ENCODE data around the gene TMTC4.
A peak's percentile ranks its signal among the peaks of the same experiment; 100 is the strongest.
"Not testable (repeated sequence)": the region's sequence is repeated elsewhere in the genome, so short reads cannot be mapped to it uniquely, and the experiment has no call there.

TMTC4 gene

GRCh38 chr13:100588331-100589177 lies 86.0 kb downstream of the TMTC4 start, which contains the start of gene GGACT:
GGACT (minus strand) TSS chr13:100588789; CDS start chr13:100532591, 56,198 bp downstream.
- H3K36me3 ChIP-seq (ENCODE audit: control insufficient read depth, insufficient read depth, low read length), result no peaks in the 10 kb centered on the region
- no peaks in the 10 kb centered on the region for H3K9me3 ChIP-seq (ENCODE audit: control insufficient read depth, insufficient read depth, low read depth, low read length)
- peaks cover 7% of the 10 kb centered on the region for H3K27me3 ChIP-seq (ENCODE audit: control insufficient read depth, insufficient read depth, low read length)
- peak within 1 kb of the TSS; percentile 64 for H3K4me3 ChIP-seq (ENCODE audit: low read depth, low read length)
- no peak within 1 kb of the TSS for H3K27ac ChIP-seq (ENCODE audit: low read depth, low read length)
- 0 out of 2 replicates have a peak, but pooled peaks cover 5% of the 10 kb centered on the region for H3K4me1 ChIP-seq (ENCODE audit: control insufficient read depth, insufficient read depth, low read length)
- H3K9ac ChIP-seq (ENCODE audit: low read length), result peak within 1 kb of the TSS; percentile 87

DNA sequence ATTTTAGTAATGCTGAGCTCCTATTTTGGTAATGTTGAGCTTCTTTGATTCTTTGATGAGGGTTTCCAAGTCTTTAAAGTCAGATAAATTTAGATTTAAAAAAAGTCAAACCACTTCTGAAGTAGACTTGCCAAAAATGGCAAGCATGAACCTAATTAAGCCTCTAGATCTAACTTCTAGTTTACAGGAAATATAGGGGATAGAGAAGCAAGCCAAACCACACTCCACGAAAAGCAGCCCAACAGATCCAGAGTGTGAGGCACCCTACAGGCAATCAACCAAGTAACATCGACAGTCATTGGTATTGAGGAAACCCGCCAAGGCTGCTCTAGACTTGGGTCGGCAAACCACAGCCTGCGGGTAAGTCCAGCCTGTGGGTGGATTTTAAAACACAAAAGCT lies 89.7 kb downstream of the TMTC4 start:
- H3K36me3 ChIP-seq (ENCODE audit: control insufficient read depth, insufficient read depth, low read length), result no peaks in the 10 kb centered on the region
- no peak overlapping the region for H3K4me3 ChIP-seq (ENCODE audit: low read depth, low read length)
- no peak overlapping the region for H3K9ac ChIP-seq (ENCODE audit: low read length)
- peaks cover 12% of the 10 kb centered on the region for H3K9me3 ChIP-seq (ENCODE audit: control insufficient read depth, insufficient read depth, low read depth, low read length)
- no peak overlapping the region for H3K27ac ChIP-seq (ENCODE audit: low read depth, low read length)
- 0 out of 2 replicates have a peak, but pooled peaks cover 5% of the 10 kb centered on the region for H3K4me1 ChIP-seq (ENCODE audit: control insufficient read depth, insufficient read depth, low read length)
- peaks cover 7% of the 10 kb centered on the region for H3K27me3 ChIP-seq (ENCODE audit: control insufficient read depth, insufficient read depth, low read length)

- Histone ChIP-seq H3K27me3 (ENCODE audit: control insufficient read depth, insufficient read depth, low read length) (no peaks in the 10 kb centered on the region), H3K4me3 (ENCODE audit: low read depth, low read length) (no peak overlapping the region), H3K27ac (ENCODE audit: low read depth, low read length) (no peak overlapping the region), H3K36me3 (ENCODE audit: control insufficient read depth, insufficient read depth, low read length) (no peaks in the 10 kb centered on the region), H3K9me3 (ENCODE audit: control insufficient read depth, insufficient read depth, low read depth, low read length) (peaks cover 12% of the 10 kb centered on the region), H3K4me1 (ENCODE audit: control insufficient read depth, insufficient read depth, low read length) (no peaks in the 10 kb centered on the region), H3K9ac (ENCODE audit: low read length) (no peak overlapping the region)
Measured at GRCh38 chr13:100581504-100581903, 93.1 kb downstream of the TMTC4 start.

- H3K36me3 ChIP-seq (ENCODE audit: control insufficient read depth, insufficient read depth, low read length), result no peaks in the 10 kb centered on the region
- H3K9ac ChIP-seq (ENCODE audit: low read length), result no peak overlapping the region
- no peak overlapping the region for H3K27ac ChIP-seq (ENCODE audit: low read depth, low read length)
- no peak overlapping the region for H3K4me3 ChIP-seq (ENCODE audit: low read depth, low read length)
- H3K27me3 ChIP-seq (ENCODE audit: control insufficient read depth, insufficient read depth, low read length), result no peaks in the 10 kb centered on the region
- peaks cover 12% of the 10 kb centered on the region for H3K9me3 ChIP-seq (ENCODE audit: control insufficient read depth, insufficient read depth, low read depth, low read length)
- no peaks in the 10 kb centered on the region for H3K4me1 ChIP-seq (ENCODE audit: control insufficient read depth, insufficient read depth, low read length)
Measured at GRCh38 chr13:100581030-100581429, 93.6 kb downstream of the TMTC4 start.

DNA sequence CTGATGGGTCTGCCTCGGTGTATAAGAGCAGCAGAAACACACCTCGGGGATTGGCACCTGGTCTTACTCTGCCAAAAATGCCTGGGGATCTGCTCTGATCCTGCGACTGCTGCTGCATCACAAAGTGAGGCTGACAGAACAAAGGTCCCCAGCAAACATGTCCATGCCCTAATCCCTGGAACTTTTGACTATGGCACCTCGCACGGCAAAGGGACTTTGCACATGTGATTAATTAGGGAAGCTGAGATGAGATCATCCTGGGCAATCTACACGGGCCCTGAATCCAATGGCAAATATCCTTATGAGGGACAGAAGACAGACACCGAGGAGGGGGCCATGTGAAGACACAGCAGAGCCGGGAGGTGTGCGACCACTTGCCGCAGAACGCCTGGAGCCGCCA lies 94.5 kb downstream of the TMTC4 start:
- no peak overlapping the region for H3K4me3 ChIP-seq (ENCODE audit: low read depth, low read length)
- no peak overlapping the region for H3K9ac ChIP-seq (ENCODE audit: low read length)
- H3K27ac ChIP-seq (ENCODE audit: low read depth, low read length), result no peak overlapping the region
- H3K4me1 ChIP-seq (ENCODE audit: control insufficient read depth, insufficient read depth, low read length), result no peaks in the 10 kb centered on the region
- peaks cover 12% of the 10 kb centered on the region for H3K9me3 ChIP-seq (ENCODE audit: control insufficient read depth, insufficient read depth, low read depth, low read length)
- no peaks in the 10 kb centered on the region for H3K36me3 ChIP-seq (ENCODE audit: control insufficient read depth, insufficient read depth, low read length)
- no peaks in the 10 kb centered on the region for H3K27me3 ChIP-seq (ENCODE audit: control insufficient read depth, insufficient read depth, low read length)

- not testable (repeated sequence) for H3K4me1 ChIP-seq (ENCODE audit: control insufficient read depth, insufficient read depth, low read length); H3K36me3 ChIP-seq (ENCODE audit: control insufficient read depth, insufficient read depth, low read length)
- peaks cover 12% of the 10 kb centered on the region for H3K9me3 ChIP-seq (ENCODE audit: control insufficient read depth, insufficient read depth, low read depth, low read length)
Measured at GRCh38 chr13:100577239-100577638, 97.4 kb downstream of the TMTC4 start.

DNA sequence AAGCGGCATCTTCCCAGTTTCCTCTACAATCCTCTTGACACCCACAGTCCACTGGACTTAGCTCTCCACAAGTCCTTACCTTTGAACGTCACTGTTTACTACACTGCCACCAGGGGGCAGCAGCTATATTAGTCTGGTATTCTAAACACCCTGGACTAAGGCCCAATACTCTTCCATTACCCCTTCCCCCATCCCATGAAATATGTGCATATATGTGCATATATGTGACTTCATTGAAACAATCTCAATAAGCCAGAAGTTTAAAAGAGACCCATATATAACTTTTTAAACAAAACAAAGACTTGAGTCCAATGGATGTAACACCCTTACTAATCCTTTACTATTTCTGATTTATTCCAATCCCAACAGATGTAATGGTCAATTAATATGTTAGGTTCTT lies 101.5 kb downstream of the TMTC4 start:
- Histone ChIP-seq H3K9me3 (ENCODE audit: control insufficient read depth, insufficient read depth, low read depth, low read length) (peaks cover 13% of the 10 kb centered on the region), H3K36me3 (ENCODE audit: control insufficient read depth, insufficient read depth, low read length) (no peaks in the 10 kb centered on the region), H3K4me3 (ENCODE audit: low read depth, low read length) (no peak overlapping the region), H3K9ac (ENCODE audit: low read length) (no peak overlapping the region), H3K27me3 (ENCODE audit: control insufficient read depth, insufficient read depth, low read length) (no peaks in the 10 kb centered on the region), H3K4me1 (ENCODE audit: control insufficient read depth, insufficient read depth, low read length) (no peaks in the 10 kb centered on the region), H3K27ac (ENCODE audit: low read depth, low read length) (no peak overlapping the region)

More at GRCh38 chr13:100577239-100577638, 97.4 kb downstream of the TMTC4 start:
- not testable (repeated sequence) for H3K4me3 ChIP-seq (ENCODE audit: low read depth, low read length); H3K27ac ChIP-seq (ENCODE audit: low read depth, low read length); H3K9ac ChIP-seq (ENCODE audit: low read length); H3K27me3 ChIP-seq (ENCODE audit: control insufficient read depth, insufficient read depth, low read length)

GRCh38 chr13:100566543-100566942 lies 108.1 kb downstream of the TMTC4 start:
- Histone ChIP-seq H3K36me3 (ENCODE audit: control insufficient read depth, insufficient read depth, low read length) (0 out of 2 replicates have a peak, but pooled peaks cover 3% of the 10 kb centered on the region), H3K4me1 (ENCODE audit: control insufficient read depth, insufficient read depth, low read length) (no peaks in the 10 kb centered on the region), H3K4me3 (ENCODE audit: low read depth, low read length) (no peak overlapping the region), H3K27me3 (ENCODE audit: control insufficient read depth, insufficient read depth, low read length) (no peaks in the 10 kb centered on the region), H3K27ac (ENCODE audit: low read depth, low read length) (no peak overlapping the region), H3K9me3 (ENCODE audit: control insufficient read depth, insufficient read depth, low read depth, low read length) (peaks cover 23% of the 10 kb centered on the region), H3K9ac (ENCODE audit: low read length) (no peak overlapping the region)

GRCh38 chr13:100565286-100565685 lies 109.3 kb downstream of the TMTC4 start:
- H3K36me3 ChIP-seq (ENCODE audit: control insufficient read depth, insufficient read depth, low read length), result 0 out of 2 replicates have a peak, but pooled peaks cover 3% of the 10 kb centered on the region
- H3K4me3 ChIP-seq (ENCODE audit: low read depth, low read length), result no peak overlapping the region
- H3K9me3 ChIP-seq (ENCODE audit: control insufficient read depth, insufficient read depth, low read depth, low read length), result peaks cover 23% of the 10 kb centered on the region
- no peaks in the 10 kb centered on the region for H3K4me1 ChIP-seq (ENCODE audit: control insufficient read depth, insufficient read depth, low read length)
- no peak overlapping the region for H3K27ac ChIP-seq (ENCODE audit: low read depth, low read length)
- no peaks in the 10 kb centered on the region for H3K27me3 ChIP-seq (ENCODE audit: control insufficient read depth, insufficient read depth, low read length)
- H3K9ac ChIP-seq (ENCODE audit: low read length), result no peak overlapping the region

DNA sequence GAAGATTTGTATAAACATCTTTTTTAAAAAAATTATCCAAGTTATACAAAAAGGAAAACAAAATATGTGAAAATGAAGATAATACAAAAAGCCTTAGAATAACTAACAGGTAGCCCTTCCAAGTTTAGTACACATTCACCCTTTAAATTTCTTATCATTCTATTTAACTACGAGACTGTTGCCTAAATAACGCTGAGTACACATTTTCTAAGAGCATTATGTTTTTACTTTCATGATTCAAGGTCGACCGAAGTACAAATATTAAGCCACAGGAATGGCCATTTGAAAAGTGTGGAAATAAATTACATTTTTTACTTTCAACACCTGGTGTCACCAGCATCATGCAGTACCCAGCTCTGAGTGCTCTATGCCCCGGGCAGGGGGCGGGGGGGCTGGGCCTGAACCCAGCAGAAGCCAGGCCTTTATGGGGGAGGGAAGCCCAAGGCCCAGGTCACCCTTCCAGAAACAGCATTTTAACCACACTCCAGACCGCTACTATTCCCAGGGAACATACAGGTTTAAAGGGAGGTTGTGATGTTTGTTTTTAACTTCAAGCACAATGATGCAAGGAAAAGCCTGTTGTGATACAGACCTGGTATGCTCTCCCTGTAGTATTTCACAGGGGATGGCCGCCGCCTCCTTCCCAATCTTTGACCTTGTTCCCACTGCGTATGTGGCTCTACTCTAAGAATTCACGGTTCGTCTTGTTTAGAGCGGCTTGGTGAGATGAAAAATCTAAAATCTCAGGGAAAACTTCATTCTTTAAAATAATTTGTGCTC lies 110.0 kb downstream of the TMTC4 start:
- Histone ChIP-seq H3K4me3 (ENCODE audit: low read depth, low read length) (no peak overlapping the region), H3K9ac (ENCODE audit: low read length) (no peak overlapping the region), H3K27ac (ENCODE audit: low read depth, low read length) (no peak overlapping the region), H3K27me3 (ENCODE audit: control insufficient read depth, insufficient read depth, low read length) (no peaks in the 10 kb centered on the region), H3K36me3 (ENCODE audit: control insufficient read depth, insufficient read depth, low read length) (0 out of 2 replicates have a peak, but pooled peaks cover 3% of the 10 kb centered on the region), H3K4me1 (ENCODE audit: control insufficient read depth, insufficient read depth, low read length) (no peaks in the 10 kb centered on the region), H3K9me3 (ENCODE audit: control insufficient read depth, insufficient read depth, low read depth, low read length) (peaks cover 23% of the 10 kb centered on the region)

DNA sequence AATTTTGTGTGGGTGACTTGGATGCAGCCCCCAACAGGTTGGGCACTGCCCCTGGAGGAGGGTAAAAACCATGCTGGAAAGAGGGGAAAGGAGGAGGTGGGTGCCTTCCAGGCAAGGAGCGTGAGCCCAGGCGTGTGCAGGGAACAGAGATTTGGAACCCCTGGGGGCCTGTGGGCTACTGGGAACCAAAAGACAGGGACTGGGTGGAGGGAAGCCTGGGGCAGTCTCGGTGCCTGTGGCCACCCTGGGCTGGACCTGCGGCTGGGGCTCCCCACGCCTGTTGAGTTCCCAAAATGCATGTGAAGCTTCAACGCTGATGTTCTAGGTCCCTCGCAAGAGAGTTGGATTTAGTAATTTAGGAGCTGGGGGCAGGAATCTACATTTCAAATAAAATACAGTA lies 110.8 kb downstream of the TMTC4 start:
- H3K4me3 ChIP-seq (ENCODE audit: low read depth, low read length), result no peak overlapping the region
- no peaks in the 10 kb centered on the region for H3K27me3 ChIP-seq (ENCODE audit: control insufficient read depth, insufficient read depth, low read length)
- H3K9ac ChIP-seq (ENCODE audit: low read length), result no peak overlapping the region
- H3K9me3 ChIP-seq (ENCODE audit: control insufficient read depth, insufficient read depth, low read depth, low read length), result peaks cover 16% of the 10 kb centered on the region
- H3K36me3 ChIP-seq (ENCODE audit: control insufficient read depth, insufficient read depth, low read length), result 0 out of 2 replicates have a peak, but pooled peaks cover 3% of the 10 kb centered on the region
- H3K27ac ChIP-seq (ENCODE audit: low read depth, low read length), result no peak overlapping the region
- H3K4me1 ChIP-seq (ENCODE audit: control insufficient read depth, insufficient read depth, low read length), result no peaks in the 10 kb centered on the region
